ENCODE measurements around the gene UBA3. TPM values are rescaled to one million over a fixed set of nuclear protein-coding genes. Genes with fewer than 3 reads are reported as not detected.
A peak's percentile ranks its signal among the peaks of the same experiment; 100 is the strongest.

The UBA3 gene
- total RNA-seq, 1 donor from 2014 or later: 65.1 TPM

- no peak for DNase-seq (ENCODE audit: low read depth)
- H3K4me3 ChIP-seq (ENCODE audit: low read depth, low read length): no peak overlapping the region
- TF ChIP-seq CTCF (conservative IDR thresholded peaks at IDR 0.05; ENCODE audit: low read depth, low read length): no peak
These were observed 14.5 kb upstream of the UBA3 start for GRCh38 chr3:69094467-69095205.

- no peak overlapping the region for H3K4me3 ChIP-seq (ENCODE audit: low read depth, low read length)
- no peak for TF ChIP-seq CTCF (conservative IDR thresholded peaks at IDR 0.05; ENCODE audit: low read depth, low read length)
- DNase-seq (ENCODE audit: low read depth): no peak
These were observed 11.9 kb upstream of the UBA3 start for GRCh38 chr3:69092030-69092516.

GRCh38 chr3:69091389-69092029, 11.3 kb upstream of the UBA3 start:
- no peak for TF ChIP-seq CTCF (conservative IDR thresholded peaks at IDR 0.05; ENCODE audit: low read depth, low read length)
- no peak overlapping the region for H3K4me3 ChIP-seq (ENCODE audit: low read depth, low read length)
- DNase-seq (ENCODE audit: low read depth): no peak

- H3K4me3 ChIP-seq (ENCODE audit: low read depth, low read length): no peak overlapping the region
- TF ChIP-seq CTCF (conservative IDR thresholded peaks at IDR 0.05; ENCODE audit: low read depth, low read length): no peak
- DNase-seq (ENCODE audit: low read depth): peak; percentile 59
These were observed 9.9 kb upstream of the UBA3 start for GRCh38 chr3:69090021-69090420.

GRCh38 chr3:69088063-69088462, 7.9 kb upstream of the UBA3 start:
- H3K4me3 ChIP-seq (ENCODE audit: low read depth, low read length): peak overlapping the region; percentile 94
- TF ChIP-seq CTCF (conservative IDR thresholded peaks at IDR 0.05; ENCODE audit: low read depth, low read length): peak; percentile 22
- DNase-seq (ENCODE audit: low read depth): no peak

- no peak for TF ChIP-seq CTCF (conservative IDR thresholded peaks at IDR 0.05; ENCODE audit: low read depth, low read length)
- DNase-seq (ENCODE audit: low read depth): no peak
- peak overlapping the region; percentile 94 for H3K4me3 ChIP-seq (ENCODE audit: low read depth, low read length)
These were observed 7.0 kb upstream of the UBA3 start for GRCh38 chr3:69087030-69087791.

All from epithelial cell of proximal tubule (primary cell).